Smooth muscle cell of trachea (primary cell): ENCODE results near the gene NBPF19. TPM values are rescaled to one million over a fixed set of nuclear protein-coding genes. Genes with fewer than 3 reads are reported as not detected.

Source experiments
- total RNA-seq: library from RNA; depleted of rRNA; stranded (reverse); fragments of >200 nt; gene quantifications from 2 replicates; pipeline ENCODE4 v1.2.1, GENCODE V29; 2014

Gene NBPF19
- 10.9 and 28.1 TPM in 2 replicates for total RNA-seq

GRCh38 chr1:149474745-149475144 lies at the start of gene NBPF19:
Gene NBPF19, plus strand, starts transcription at chr1:149475045. Its CDS starts 888 bp downstream, at chr1:149475933.

Other genes with a start within 250 kb of the NBPF19 start
- not detected in 2 replicates for gene PPIAL4C, start 108.8 kb downstream of the NBPF19 start, total RNA-seq